Erythroblast (primary cell): ENCODE data around the gene NAMPT.
"Not testable (repeated sequence)": the region's sequence is repeated elsewhere in the genome, so short reads cannot be mapped to it uniquely, and the experiment has no call there.

Source experiments
- DNase-seq, 2 experiments: peaks; one replicate each; lab custom pipeline; 2025; lab: John Stamatoyannopoulos, UW
- GATA1 ChIP-seq: IDR thresholded peaks from 2 replicates; pipeline ENCODE4 v1.6.1; 2011; ENCODE audit warnings: low read depth, mild to moderate bottlenecking, control low read depth, low read length, moderate library complexity
- POLR2A ChIP-seq: IDR thresholded peaks from 2 replicates; pipeline ENCODE4 v1.6.1; 2011; ENCODE audit warnings: mild to moderate bottlenecking, low read length

NAMPT gene

DNA sequence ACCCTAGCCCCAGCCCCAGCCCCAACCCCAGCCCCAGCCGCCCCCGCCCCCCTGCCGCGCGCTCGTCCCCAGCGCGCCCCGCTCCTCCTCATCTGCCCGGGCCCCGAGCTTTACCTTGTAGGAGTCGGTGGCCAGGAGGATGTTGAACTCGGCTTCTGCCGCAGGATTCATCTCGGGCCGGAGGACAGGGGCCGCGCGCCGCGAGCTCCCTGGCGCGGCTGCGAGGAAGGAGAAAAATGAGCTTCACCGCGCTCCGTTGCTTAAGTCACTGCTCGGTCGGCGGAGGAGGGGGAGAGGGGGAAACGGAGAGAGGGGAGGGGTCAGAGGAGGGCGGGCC lies at the start of gene NAMPT:
Gene NAMPT, minus strand, starts transcription at position 270 of the 337 bp plus-strand sequence. Its CDS starts 99 bp downstream, at position 171.
- TF ChIP-seq POLR2A: no peak
- TF ChIP-seq GATA1: no peak
- DNase-seq: no peak

- no peak for TF ChIP-seq POLR2A
- no peak for TF ChIP-seq GATA1
- no peak for DNase-seq
These were observed 47.4 kb upstream of the NAMPT start for GRCh38 chr7:106332201-106332600.

DNA sequence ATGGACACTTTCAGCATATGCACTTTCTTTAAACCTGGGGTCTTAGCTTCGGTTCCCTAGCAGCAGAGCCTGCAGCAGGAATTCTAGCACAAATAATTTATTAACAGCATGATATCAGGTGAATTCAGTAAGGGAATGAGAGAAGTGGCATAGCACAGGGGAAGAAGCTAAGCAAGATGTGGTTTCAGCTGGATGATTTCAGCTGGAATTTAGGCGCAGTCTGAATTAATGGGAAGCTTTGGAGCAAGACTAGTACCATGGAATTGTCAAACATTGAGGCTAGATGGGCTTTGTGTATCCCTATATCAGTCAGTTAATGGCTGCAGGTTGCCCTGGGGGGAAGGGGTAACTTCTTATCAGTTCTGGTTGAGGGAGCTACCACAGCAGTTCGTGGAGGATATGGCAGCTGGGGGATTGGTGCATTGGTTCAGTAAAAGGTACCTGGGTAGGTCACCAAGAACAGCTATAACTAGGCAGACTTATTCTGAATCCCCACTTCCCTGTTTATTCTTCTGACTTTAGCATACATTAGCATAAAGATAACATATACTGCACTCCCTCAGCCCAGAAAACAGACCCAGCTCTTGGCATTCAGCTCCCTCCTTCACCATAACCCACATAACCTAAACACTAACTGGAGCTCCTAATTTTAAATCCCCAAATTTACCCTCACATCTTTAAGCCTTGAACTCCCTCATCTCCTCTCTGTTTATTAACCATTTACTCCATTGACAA lies 46.8 kb upstream of the NAMPT start:
- TF ChIP-seq POLR2A (no peak), GATA1 (no peak)
- no peak for DNase-seq

- no peak for DNase-seq
- TF ChIP-seq GATA1 (no peak), POLR2A (no peak)
These were observed 45.4 kb upstream of the NAMPT start for GRCh38 chr7:106329971-106330733.

GRCh38 chr7:106329408-106329807 lies 44.6 kb upstream of the NAMPT start:
- DNase-seq: no peak
- TF ChIP-seq POLR2A (no peak), GATA1 (no peak)

DNA sequence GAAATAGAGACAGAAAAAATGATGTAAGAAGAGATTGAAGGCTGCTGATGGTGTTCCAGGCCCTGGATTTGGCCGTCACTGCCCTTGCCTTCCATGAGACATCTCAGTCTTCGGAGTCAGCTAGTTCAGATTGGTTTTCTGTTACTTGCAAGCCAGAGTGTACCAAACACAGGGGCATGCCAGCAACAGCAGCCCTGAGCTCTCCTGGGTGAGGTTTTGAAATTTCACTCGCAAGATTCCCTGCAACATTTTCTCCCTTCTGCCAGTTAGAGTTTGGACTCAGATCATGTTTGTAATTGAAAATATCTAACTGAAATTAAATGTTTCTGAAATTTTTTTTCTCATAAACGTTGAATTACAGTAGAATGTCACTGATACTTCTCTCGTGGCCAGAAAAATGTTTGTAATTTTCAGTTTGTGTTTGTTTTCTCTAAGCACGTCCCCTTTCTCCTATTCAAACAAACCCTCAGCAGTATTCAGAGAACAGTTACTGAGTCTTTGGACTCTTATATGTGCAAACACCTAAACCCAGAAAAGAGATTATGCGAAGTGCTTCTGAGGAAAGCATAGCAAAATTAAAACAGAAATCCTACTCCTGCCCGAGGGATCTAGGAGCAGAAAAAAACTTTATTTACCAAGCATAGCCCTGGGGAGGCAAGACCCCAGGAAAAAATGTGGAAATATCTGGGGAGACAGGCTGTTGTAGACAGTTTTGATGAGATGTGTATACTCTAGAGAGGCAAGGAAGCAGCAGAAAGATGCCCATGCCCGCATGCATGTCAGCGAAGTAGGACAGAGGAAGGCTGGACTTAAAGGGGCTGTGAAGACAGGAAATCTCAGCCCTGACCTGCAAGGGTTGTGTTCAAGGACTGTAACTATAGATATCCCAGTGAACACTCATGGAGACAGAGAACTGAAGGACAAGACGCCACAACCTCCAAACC lies 43.0 kb upstream of the NAMPT start:
- DNase-seq: no peak
- TF ChIP-seq POLR2A (no peak), GATA1 (no peak)

GRCh38 chr7:106326594-106327537 lies 42.1 kb upstream of the NAMPT start:
- no peak for DNase-seq
- no peak for TF ChIP-seq GATA1
- TF ChIP-seq POLR2A: no peak

- not testable (repeated sequence) for DNase-seq
These were observed 39.7 kb upstream of the NAMPT start for GRCh38 chr7:106324509-106324908.

GRCh38 chr7:106320254-106320770 lies 35.5 kb upstream of the NAMPT start:
- DNase-seq: not testable (repeated sequence)

DNA sequence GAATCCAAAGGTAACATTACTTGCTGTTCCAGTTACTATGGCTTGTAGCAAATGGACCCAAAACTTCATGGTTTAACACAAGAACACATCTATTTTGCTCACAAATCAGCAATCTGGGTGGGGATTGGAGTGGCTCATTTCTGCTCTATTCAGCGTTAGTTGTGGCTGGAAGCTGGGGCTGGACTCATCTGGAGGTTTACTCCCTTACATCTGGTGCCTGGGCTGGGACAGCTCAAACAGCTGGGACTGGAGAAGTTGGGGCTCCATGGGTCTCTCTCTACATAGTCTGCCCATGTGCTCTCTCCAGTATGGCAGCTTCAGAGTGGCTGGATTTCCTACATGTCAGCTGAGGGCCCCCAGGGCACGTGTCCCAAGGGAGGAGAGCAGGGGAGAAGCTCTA lies 33.7 kb upstream of the NAMPT start:
- TF ChIP-seq GATA1 (no peak), POLR2A (no peak)
- no peak for DNase-seq

DNA sequence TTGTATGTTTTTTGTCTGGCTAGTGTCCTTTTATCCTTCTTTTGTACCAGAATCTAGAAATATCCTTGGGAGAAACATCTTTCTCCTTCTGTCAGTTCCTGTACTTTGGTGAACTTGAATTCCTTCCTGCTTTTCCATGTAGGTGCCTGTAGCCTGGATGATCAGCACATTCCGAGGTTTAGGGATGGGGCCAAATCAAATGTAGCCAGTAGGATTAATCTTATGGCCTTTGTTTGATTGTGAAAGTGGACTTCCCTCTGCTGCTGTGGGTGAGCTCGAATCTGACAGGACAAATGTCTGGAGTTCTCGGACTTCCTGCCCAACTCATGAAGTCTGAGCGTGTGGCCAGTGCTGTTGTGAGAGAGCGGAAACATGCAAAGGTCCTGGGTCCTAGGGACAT lies 33.2 kb upstream of the NAMPT start:
- no peak for TF ChIP-seq GATA1
- no peak for TF ChIP-seq POLR2A
- DNase-seq: no peak

DNA sequence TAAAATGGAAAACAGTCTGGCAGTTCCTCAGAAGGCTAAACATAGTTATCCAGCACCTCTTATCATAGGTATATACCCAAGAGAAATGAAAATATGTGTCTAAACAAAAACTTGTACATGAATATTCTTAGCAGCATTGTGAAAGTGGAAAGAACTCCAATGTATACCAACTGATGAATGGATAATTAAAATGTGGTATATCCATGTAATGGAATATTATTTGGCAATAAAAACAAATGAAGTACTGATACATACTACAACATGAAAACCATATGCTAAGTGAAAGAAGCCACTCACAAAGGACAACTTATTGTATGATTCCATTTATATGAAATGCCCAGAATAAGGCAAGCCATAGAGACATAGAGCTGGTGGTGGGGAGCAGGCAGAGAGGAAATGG lies 32.2 kb upstream of the NAMPT start:
- no peak for TF ChIP-seq GATA1
- no peak for TF ChIP-seq POLR2A
- no peak for DNase-seq

- TF ChIP-seq GATA1 (no peak), POLR2A (no peak)
- no peak for DNase-seq
These were observed 30.1 kb upstream of the NAMPT start for GRCh38 chr7:106314875-106315274.
